ENCODE data around the gene SHE. TPM values are rescaled to one million over a fixed set of nuclear protein-coding genes. Genes with fewer than 3 reads are reported as not detected.

The SHE gene
- total and polyA plus RNA-seq, 8 donors = 17.7 to 25.3 (median 21.2) TPM

GRCh38 chr1:154476791-154477190 lies 25.4 kb downstream of the SHE start:
- Histone ChIP-seq H3K4me1 (peaks cover 8 to 44% of the 10 kb centered on the region in 2 donors), H3K4me3 (no peak overlapping the region), H3K36me3 (no peaks in the 10 kb centered on the region), H3K27ac (no peak overlapping the region), H3K27me3 (no peaks in the 10 kb centered on the region), H3K9me3 (no peaks in the 10 kb centered on the region)
- no peak for DNase-seq
- no peak for TF ChIP-seq CTCF (IDR thresholded peaks at IDR 0.05)
- ATAC-seq = no peak
- intact Hi-C loops (cut with DNase I) = no loop called here

GRCh38 chr1:154474802-154475201 lies 27.4 kb downstream of the SHE start:
- DNase-seq (peak in 1 of 4 donors; percentile 85), ATAC-seq (peak; percentile 75)
- intact Hi-C loops (cut with DNase I) = no loop called here
- Histone ChIP-seq H3K4me1 (peaks cover 8 to 40% of the 10 kb centered on the region in 2 donors), H3K9me3 (no peaks in the 10 kb centered on the region), H3K4me3 (no peak overlapping the region), H3K27ac (no peak overlapping the region), H3K36me3 (peaks cover 0 to 3% of the 10 kb centered on the region in 2 donors), H3K27me3 (no peaks in the 10 kb centered on the region)
- no peak for TF ChIP-seq CTCF (IDR thresholded peaks at IDR 0.05)

GRCh38 chr1:154471304-154471703 lies 30.9 kb downstream of the SHE start:
- ATAC-seq (no peak), DNase-seq (no peak)
- H3K4me3 ChIP-seq = no peak overlapping the region
- H3K4me1 ChIP-seq = peaks cover 12 to 32% of the 10 kb centered on the region in 2 donors
- H3K27ac ChIP-seq = no peak overlapping the region
- TF ChIP-seq CTCF (IDR thresholded peaks at IDR 0.05) = no peak
- H3K36me3 ChIP-seq = peaks cover 0 to 24% of the 10 kb centered on the region in 2 donors
- H3K9me3 ChIP-seq = no peaks in the 10 kb centered on the region
- intact Hi-C loops (cut with DNase I) = no loop called here
- no peaks in the 10 kb centered on the region for H3K27me3 ChIP-seq

GRCh38 chr1:154469844-154470560 lies 32.2 kb downstream of the SHE start:
- no peak overlapping the region for H3K4me3 ChIP-seq
- H3K4me1 ChIP-seq = peaks cover 10 to 38% of the 10 kb centered on the region in 2 donors

More at GRCh38 chr1:154469844-154470560, 32.2 kb downstream of the SHE start:
- DNase-seq = peak in 1 of 4 donors; percentile 52
- Histone ChIP-seq H3K9me3 (no peaks in the 10 kb centered on the region), H3K27me3 (no peaks in the 10 kb centered on the region), H3K27ac (no peak overlapping the region), H3K36me3 (peaks cover 0 to 37% of the 10 kb centered on the region in 2 donors)
- TF ChIP-seq CTCF (IDR thresholded peaks at IDR 0.05) = no peak
- intact Hi-C loops (cut with DNase I) = no loop called here
- peak; percentile 89 for ATAC-seq
